Hepatocyte (in vitro differentiated cells): ENCODE data around the gene TMEM238.

ENCODE experiments used
- CTCF ChIP-seq: fragments of 200-600 bp; sonication (generic); IDR thresholded peaks from 2 replicates; pipeline ENCODE4 v1.5.1; 2016; ENCODE audit warnings: antibody characterized with exemption, mild to moderate bottlenecking; ENCODE audit not compliant: poor library complexity
- EZH2phosphoT487 ChIP-seq: fragments of 200-600 bp; sonication (generic); IDR thresholded peaks from one replicate; pipeline ENCODE4 v1.6.1; 2018; ENCODE audit warnings: antibody characterized with exemption, mild to moderate bottlenecking, low read depth, moderate library complexity; ENCODE audit not compliant: unreplicated experiment, severe bottlenecking

GRCh38 chr19:55355213-55355821 lies 28.8 kb downstream of the TMEM238 start:
- TF ChIP-seq CTCF, result no peak
- TF ChIP-seq EZH2phosphoT487, result no peak
